SU-DHL-6 (cell line): ENCODE data around the gene CHCHD2.

ENCODE experiments used
- H2AFZ ChIP-seq: fragments of 200-600 bp; sonication (generic); 2 replicates; pipeline ENCODE4 v1.6.1; 2014; ENCODE audit warnings: low read depth, mild to moderate bottlenecking, moderate library complexity, mixed read lengths, antibody characterized with exemption, low read length; ENCODE audit not compliant: severe bottlenecking
- H3F3A ChIP-seq: fragments of 200-600 bp; shearing (Covaris generic); 2 replicates; pipeline ENCODE4 v1.6.0; 2016; ENCODE audit warnings: antibody characterized with exemption, mild to moderate bottlenecking; ENCODE audit not compliant: insufficient read depth
- H3K27ac ChIP-seq: fragments of 200-600 bp; sonication (generic); 2 replicates; pipeline ENCODE4 v1.5.1; 2016; ENCODE audit warnings: low read depth, mild to moderate bottlenecking, low read length, moderate library complexity, mixed read lengths
- H3K27me3 ChIP-seq: fragments of 200-600 bp; sonication (generic), shearing (Covaris generic); 2 replicates; pipeline ENCODE4 v1.6.0; 2014; ENCODE audit warnings: mild to moderate bottlenecking, low read length
- H3K36me3 ChIP-seq: fragments of 200-600 bp; sonication (generic); 2 replicates; pipeline ENCODE4 v1.6.1; 2014; ENCODE audit warnings: mild to moderate bottlenecking, low read length, mixed read lengths
- H3K4me2 ChIP-seq: fragments of 300-600, 200-600 bp; shearing (Covaris generic), sonication (generic); 2 replicates; pipeline ENCODE4 v1.6.0; 2014; ENCODE audit warnings: low read length, low read depth, mild to moderate bottlenecking; ENCODE audit not compliant: poor library complexity, severe bottlenecking
- H3K4me3 ChIP-seq: fragments of 200-600 bp; sonication (generic); 2 replicates; pipeline ENCODE4 v1.5.1; 2014; ENCODE audit warnings: antibody characterized with exemption, low read length, mild to moderate bottlenecking, mixed read lengths; ENCODE audit not compliant: insufficient read depth, poor library complexity, severe bottlenecking
- H3K79me2 ChIP-seq: fragments of 200-600 bp; sonication (generic); 2 replicates; pipeline ENCODE4 v1.6.1; 2014; ENCODE audit warnings: mild to moderate bottlenecking, low read length, moderate library complexity; ENCODE audit not compliant: insufficient read depth
- H3K9ac ChIP-seq: fragments of 200-600 bp; sonication (generic); 2 replicates; pipeline ENCODE4 v1.7.0; 2014; ENCODE audit warnings: mild to moderate bottlenecking, low read length
- H3K9me2 ChIP-seq: fragments of 200-600 bp; sonication (generic); replicated peaks from 2 replicates; pipeline ENCODE4 v1.6.1; 2014; ENCODE audit warnings: low read length; ENCODE audit not compliant: insufficient read depth
- H3K9me3 ChIP-seq: fragments of 200-600 bp; sonication (generic); 2 replicates; pipeline ENCODE4 v1.6.1; 2014; ENCODE audit warnings: low read length, mixed read lengths; ENCODE audit not compliant: insufficient read depth
- H4K20me1 ChIP-seq: fragments of 200-600 bp; sonication (generic); 2 replicates; pipeline ENCODE4 v1.6.1; 2014; ENCODE audit warnings: low read depth, mild to moderate bottlenecking, antibody characterized with exemption, low read length, moderate library complexity, mixed read lengths
- CTCF ChIP-seq: fragments of 200-600 bp; sonication (generic); IDR thresholded peaks from one replicate; pipeline ENCODE4 v1.5.1; 2017; ENCODE audit warnings: antibody characterized with exemption, mild to moderate bottlenecking, low read length, moderate library complexity; ENCODE audit not compliant: insufficient read depth, poor library complexity, severe bottlenecking
- EZH2phosphoT487 ChIP-seq: fragments of 200-600 bp; sonication (generic), shearing (Covaris generic); conservative IDR thresholded peaks from 2 replicates; pipeline ENCODE4 v1.6.1; 2018; ENCODE audit warnings: mild to moderate bottlenecking, antibody characterized with exemption, low read length, moderate library complexity, mixed read lengths

CHCHD2 gene

GRCh38 chr7:56063882-56064625 is 42.2 kb downstream of the CHCHD2 start, which contains the start of gene SUMF2:
Gene SUMF2, plus strand, starts transcription at chr7:56064286. Its CDS starts 26 bp downstream, at chr7:56064312.
- no peak for TF ChIP-seq CTCF
- no peak for TF ChIP-seq EZH2phosphoT487
- Histone ChIP-seq H3K9me3 (no peaks in the 10 kb centered on the region), H3K4me3 (peak within 1 kb of the TSS; percentile 86), H3K79me2 (peaks cover 34% of the 10 kb centered on the region), H3F3A (peaks cover 53% of the 10 kb centered on the region), H3K9ac (peak within 1 kb of the TSS; percentile 90), H3K36me3 (peaks cover 47% of the 10 kb centered on the region), H3K27ac (peak within 1 kb of the TSS; percentile 75), H3K4me2 (peak within 1 kb of the TSS; percentile 96), H4K20me1 (peaks cover 8% of the 10 kb centered on the region; the same call in 1 of the 2 replicates), H3K27me3 (no peaks in the 10 kb centered on the region), H2AFZ (peak within 1 kb of the TSS; percentile 66), H3K9me2 (no peaks in the 10 kb centered on the region)

- TF ChIP-seq EZH2phosphoT487 (no peak), CTCF (no peak)
- Histone ChIP-seq H3K27me3 (no peaks in the 10 kb centered on the region), H3K9me2 (no peaks in the 10 kb centered on the region), H3K9me3 (no peaks in the 10 kb centered on the region), H2AFZ (no peak overlapping the region), H3K4me3 (no peak overlapping the region), H3K4me2 (peak overlapping the region; percentile 96), H3F3A (peaks cover 57% of the 10 kb centered on the region), H3K79me2 (peaks cover 36% of the 10 kb centered on the region), H3K9ac (peak overlapping the region; percentile 90), H3K36me3 (peaks cover 50% of the 10 kb centered on the region), H3K27ac (peak overlapping the region; percentile 75), H4K20me1 (peaks cover 8% of the 10 kb centered on the region; the same call in 1 of the 2 replicates)
These were observed 42.8 kb downstream of the CHCHD2 start for GRCh38 chr7:56063500-56063881.

GRCh38 chr7:56062382-56062781 is 43.9 kb downstream of the CHCHD2 start:
- Histone ChIP-seq H3K9me3 (no peaks in the 10 kb centered on the region), H3K27ac (peak overlapping the region; percentile 75; the same call in 1 of the 2 replicates), H3K36me3 (peaks cover 58% of the 10 kb centered on the region), H3K4me3 (no peak overlapping the region), H3K4me2 (no peak overlapping the region), H4K20me1 (peaks cover 8% of the 10 kb centered on the region; the same call in 1 of the 2 replicates), H2AFZ (no peak overlapping the region), H3K9me2 (no peaks in the 10 kb centered on the region), H3K79me2 (peaks cover 40% of the 10 kb centered on the region), H3K27me3 (no peaks in the 10 kb centered on the region), H3K9ac (no peak overlapping the region), H3F3A (peaks cover 63% of the 10 kb centered on the region)
- TF ChIP-seq EZH2phosphoT487 (no peak), CTCF (no peak)
